Renal pelvis (tissue), 12 donors: Measurements from ENCODE around the gene NUTM2G. TPM values are rescaled to one million over a fixed set of nuclear protein-coding genes. Genes with fewer than 3 reads are reported as not detected.
"Not testable (repeated sequence)": the region's sequence is repeated elsewhere in the genome, so short reads cannot be mapped to it uniquely, and the experiment has no call there.

Experiments used
- DNase-seq: peaks from one replicate; pipeline ENCODE4 v3.0.0-alpha.2; 2013
- long read RNA-seq, 16 experiments: transcript quantifications; one replicate each; lab custom pipeline, GENCODE V29; 2026
- polyA plus RNA-seq, 3 donors: library from polyadenylated mRNA; unstranded; fragments of 120-200 nt; gene quantifications; one replicate each; pipeline ENCODE4 v1.2.1, GENCODE V29; 2013; ENCODE audit not compliant: insufficient read length in 3 of 3

Gene NUTM2G
- 1 to 10 TPM in 2 of 3 donors, under 1 TPM in 1; 0.41 to 1.3 (median 1.3) TPM for polyA plus RNA-seq
- long read RNA-seq, donor 1, result 0 reads
- long read RNA-seq, donor 2, result 0 reads
- long read RNA-seq, donor 3, result 0 reads
- long read RNA-seq, donor 4, result 0 reads
- long read RNA-seq, donor 5, result 0 reads
- long read RNA-seq, donor 6, result 0 reads
- long read RNA-seq, donor 7, result 0 reads
- long read RNA-seq, donor 8, result 0 reads
- long read RNA-seq, donor 9, result 0 reads
- long read RNA-seq, donor 10, result 0 reads
- long read RNA-seq, donor 11, result 0 reads
- long read RNA-seq, donor 12, result 0 reads
- long read RNA-seq, donor 13, result 0 reads
- long read RNA-seq, donor 14, result 0 reads
- long read RNA-seq, donor 15, result 0 reads
- long read RNA-seq, donor 16, result 0 reads

GRCh38 chr9:96928543-96928942 lies at the start of gene NUTM2G:
Gene NUTM2G (plus strand): TSS chr9:96928843. CDS start chr9:96929025, 182 bp downstream.
- not testable (repeated sequence) for DNase-seq

GRCh38 chr9:96883922-96884321 lies 44.7 kb upstream of the NUTM2G start:
- no peak for DNase-seq

GRCh38 chr9:96884443-96884842 lies 44.2 kb upstream of the NUTM2G start:
- DNase-seq, result no peak

- no peak for DNase-seq
These were observed 43.2 kb upstream of the NUTM2G start for GRCh38 chr9:96885424-96885823.

- DNase-seq, result no peak
These were observed 40.1 kb upstream of the NUTM2G start for GRCh38 chr9:96888591-96888990.

- DNase-seq, result no peak
These were observed 36.5 kb upstream of the NUTM2G start for GRCh38 chr9:96892131-96892530.

DNA sequence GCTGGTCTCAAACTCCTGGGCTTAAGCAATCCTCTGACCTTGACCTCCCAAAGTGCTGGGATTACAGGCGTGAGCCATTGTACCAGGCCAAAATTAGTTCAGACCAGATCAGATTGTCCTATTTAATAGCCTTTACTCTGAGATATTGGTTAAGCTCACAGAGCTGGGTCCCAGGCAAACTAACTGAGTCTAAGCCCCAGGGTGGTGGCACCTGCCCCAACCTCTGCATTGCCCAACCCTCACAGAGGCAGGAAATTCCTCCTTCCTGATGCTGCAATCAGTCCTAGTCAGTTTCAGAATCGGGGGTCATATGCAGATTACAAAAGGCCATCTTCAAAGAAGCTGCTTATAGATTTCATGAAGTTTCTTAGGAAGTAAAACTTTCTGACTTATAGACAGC lies 28.6 kb upstream of the NUTM2G start:
- DNase-seq, result not testable (repeated sequence)

DNA sequence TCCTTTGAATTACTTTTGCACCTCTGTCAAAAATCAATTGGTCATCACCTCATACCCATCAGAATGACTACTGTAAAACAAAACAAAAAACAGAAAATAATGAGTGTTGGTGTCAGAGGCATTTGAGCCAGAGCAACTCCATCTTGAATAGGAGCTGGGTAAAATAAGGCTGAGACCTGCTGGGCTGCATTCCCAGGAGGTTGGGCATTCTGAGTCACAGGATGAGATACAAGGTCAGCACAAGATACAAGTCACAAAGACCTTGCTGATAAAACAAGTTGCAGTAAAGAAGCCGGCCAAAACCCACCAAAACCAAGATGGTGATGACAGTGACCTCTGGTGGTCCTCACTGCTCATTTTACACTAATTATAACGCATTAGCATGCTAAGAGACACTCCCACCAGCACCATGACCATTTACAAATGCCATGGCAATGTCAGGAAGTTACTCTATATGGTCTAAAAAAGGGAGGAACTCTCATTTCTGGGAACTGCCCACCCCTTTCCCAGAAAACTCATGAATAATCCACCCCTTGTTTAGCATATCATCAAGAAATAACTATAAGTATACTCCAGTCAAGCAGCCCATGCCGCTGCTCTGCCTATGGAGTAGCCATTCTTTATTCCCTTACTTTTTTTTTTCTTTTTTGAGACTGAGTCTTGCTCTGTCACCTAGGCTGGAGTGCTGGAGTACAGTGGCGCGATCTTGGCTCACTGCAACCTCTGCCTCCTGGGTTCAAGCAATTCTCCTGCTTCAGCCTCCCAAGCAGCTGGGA lies 23.5 kb upstream of the NUTM2G start:
- DNase-seq, result not testable (repeated sequence)

DNA sequence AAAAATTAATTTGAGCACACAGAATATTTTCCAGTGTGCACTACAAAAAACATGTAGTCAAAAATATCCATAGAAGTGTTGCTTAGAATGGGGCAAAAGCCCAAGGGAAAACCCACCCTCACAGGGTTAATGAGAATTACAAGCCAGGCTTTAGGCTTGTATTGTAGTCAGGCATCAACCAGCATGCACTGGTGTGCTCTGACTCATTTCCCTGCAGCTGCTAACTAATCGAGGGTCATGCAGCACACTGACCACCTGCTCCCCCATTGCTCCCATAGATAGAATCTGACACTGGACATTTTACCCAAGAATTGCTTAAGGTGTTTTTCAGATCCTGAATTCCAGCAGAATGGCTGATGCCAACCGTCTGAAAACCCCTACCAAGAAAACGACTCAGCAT lies 20.2 kb upstream of the NUTM2G start:
- not testable (repeated sequence) for DNase-seq

GRCh38 chr9:96915539-96915938 lies 13.1 kb upstream of the NUTM2G start:
- DNase-seq, result not testable (repeated sequence)

GRCh38 chr9:96916531-96916930 lies 12.1 kb upstream of the NUTM2G start:
- DNase-seq, result not testable (repeated sequence)

DNA sequence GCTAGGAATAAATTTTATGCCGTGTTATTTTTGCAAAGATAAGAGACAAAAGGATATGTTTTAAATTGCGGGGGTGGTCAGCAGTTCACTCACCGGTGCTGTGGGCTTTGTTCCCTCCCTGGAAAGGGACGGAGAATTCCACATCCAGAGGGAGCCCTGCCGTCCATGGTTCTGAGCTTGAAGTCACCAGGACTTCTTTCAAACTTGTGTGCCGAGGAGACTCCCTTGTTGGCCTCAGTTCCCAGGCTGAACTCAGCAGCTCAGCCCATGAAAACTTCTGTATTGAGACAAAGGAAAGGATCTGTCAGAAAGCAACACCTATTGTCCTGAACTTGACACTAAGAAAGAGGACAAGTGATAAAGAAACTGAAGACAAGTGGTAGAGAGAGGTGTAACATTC lies 10.1 kb upstream of the NUTM2G start:
- not testable (repeated sequence) for DNase-seq

DNA sequence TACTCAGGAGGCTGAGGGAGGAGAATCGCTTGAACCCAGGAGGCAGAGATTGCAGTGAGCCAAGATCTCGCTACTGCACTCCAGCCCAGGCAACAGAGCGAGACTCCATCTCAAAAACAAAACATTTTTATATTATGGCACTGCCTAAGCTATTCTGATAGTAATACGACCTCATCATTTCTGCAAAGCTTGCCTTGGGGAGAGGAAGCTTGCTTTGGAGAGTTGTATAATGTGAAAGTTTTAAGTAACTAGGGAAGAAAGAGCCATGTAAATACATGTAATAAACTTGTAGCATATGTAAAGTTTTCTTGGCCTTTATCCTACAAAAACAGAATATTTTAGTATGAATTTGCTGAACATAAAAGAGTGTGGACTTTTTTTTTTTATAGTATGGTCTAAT lies 7.8 kb upstream of the NUTM2G start:
- not testable (repeated sequence) for DNase-seq

DNA sequence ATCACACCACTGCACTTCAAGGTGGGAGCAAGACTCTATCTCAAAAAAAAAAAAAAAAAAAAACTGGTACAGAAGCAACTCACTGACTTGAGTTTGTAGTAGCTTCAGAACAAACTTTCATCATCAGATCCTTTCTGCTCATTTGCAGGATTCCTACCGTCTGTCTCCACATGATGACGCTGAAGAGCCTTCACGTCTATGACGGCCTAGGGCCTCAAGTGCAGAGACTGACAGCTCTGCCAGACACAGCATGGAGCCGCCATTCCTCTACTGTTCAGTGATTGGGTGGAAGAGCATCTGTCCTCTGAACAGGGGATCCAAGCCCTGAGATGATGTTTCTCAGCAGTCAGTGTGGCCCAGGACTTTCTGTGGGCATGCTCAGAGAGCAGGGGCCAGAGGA lies 3.1 kb upstream of the NUTM2G start:
- not testable (repeated sequence) for DNase-seq

- not testable (repeated sequence) for DNase-seq
These were observed 3.0 kb downstream of the NUTM2G start for GRCh38 chr9:96931665-96932064.

DNA sequence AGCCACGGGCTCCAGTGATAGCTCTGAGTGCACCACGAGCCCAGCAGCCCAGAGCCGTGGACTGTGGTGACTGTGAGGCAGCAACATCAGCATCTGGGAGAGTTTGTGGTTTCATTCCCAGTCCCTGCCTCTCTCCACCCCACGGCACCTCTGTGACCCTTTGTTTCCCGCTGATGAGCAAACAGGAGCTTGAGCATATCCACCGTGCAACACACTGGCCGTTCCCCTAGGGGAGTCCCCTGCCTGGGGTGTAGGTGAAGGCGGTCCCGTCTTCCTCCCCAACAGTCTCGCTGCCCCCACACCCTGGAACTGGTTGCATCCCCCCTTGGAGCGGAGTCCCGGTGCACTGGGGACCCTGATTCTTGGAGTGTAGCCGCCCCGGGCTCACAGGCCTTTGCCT lies 5.5 kb downstream of the NUTM2G start:
- not testable (repeated sequence) for DNase-seq

- not testable (repeated sequence) for DNase-seq
These were observed 6.1 kb downstream of the NUTM2G start for GRCh38 chr9:96934706-96935105.

DNA sequence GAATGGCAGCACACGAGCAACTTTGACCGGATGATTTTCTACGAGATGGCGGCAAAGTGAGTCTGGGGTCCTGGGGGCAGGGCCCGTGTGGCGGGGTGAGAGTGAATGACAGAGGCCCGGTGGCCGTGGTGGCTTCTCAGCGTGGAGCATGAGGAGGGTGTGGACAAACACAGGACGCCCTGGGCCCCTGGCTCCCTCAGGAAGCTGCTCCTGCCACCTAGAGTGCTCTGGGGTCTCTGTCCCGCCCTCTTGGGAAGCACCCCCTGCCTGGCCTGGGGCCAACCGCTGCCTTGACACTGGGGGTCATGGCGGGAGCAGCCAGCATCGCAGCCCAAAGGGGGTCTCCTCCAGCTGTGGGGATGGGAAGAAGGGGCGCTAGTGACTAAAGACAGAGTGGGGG lies 6.8 kb downstream of the NUTM2G start:
- not testable (repeated sequence) for DNase-seq

DNA sequence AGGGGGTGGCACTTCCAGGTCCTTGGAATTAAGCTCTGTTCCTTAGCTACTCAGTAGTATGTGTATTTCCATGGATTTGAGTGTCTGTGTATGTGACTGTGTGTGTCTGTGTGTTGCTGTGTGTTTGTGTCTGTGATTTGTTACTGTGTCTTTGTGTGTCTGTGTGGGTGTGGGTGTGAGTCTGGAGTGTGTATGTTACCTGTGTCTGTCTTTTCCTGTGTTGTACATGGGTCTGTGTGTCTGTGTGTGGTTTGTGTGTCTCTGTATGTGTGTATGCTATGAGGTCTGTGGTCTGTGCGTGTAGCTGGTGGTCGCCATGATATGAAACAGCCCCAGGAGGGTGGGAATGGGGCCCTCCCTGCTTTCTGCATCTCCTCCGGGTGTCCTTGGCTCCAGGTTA lies 8.8 kb downstream of the NUTM2G start:
- DNase-seq, result not testable (repeated sequence)

DNA sequence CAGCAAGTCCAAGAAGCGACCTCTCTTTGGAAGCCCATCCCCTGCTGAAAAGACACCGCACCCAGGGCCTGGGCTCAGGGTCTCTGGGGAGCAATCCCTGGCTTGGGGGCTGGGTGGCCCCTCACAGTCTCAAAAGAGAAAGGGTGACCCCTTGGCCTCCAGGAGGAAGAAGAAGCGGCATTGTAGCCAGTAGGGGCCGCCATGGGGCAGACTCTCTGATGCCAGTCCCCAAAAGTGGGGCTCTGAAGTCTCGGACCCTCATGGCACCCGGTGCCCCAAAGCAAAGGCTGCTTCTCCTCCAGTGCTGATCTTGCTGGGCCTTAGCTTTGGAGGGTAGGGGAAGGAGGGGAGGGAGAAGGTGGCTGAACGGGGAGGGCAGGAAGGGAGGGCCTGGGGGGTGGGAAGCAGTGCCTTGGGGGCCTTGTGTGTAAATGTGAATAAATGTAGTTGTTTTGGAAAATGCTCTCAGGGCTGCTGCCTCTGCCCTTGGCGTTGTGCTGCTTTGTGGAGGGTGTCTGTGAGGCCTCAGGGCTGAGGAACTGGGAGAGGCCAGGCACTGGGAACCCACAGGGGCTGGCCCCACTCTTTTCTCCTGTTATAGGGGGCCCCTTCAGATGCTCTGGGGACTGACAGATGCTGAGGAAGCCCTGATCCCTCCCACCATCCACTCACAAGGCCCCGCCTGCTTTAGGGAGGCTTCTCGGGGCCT lies 10.5 kb downstream of the NUTM2G start:
- not testable (repeated sequence) for DNase-seq

- DNase-seq, result not testable (repeated sequence)
These were observed 12.3 kb downstream of the NUTM2G start for GRCh38 chr9:96940982-96941381.

- DNase-seq, result not testable (repeated sequence)
These were observed 13.0 kb downstream of the NUTM2G start for GRCh38 chr9:96941628-96942027.
